Mesenchymal stem cell (in vitro differentiated cells and primary cell): ENCODE results near the gene TTC13.
A peak's percentile ranks its signal among the peaks of the same experiment; 100 is the strongest.

Experiments
- DNase-seq: peaks from one replicate; pipeline ENCODE4 v3.0.0-alpha.2; 2013
- H2AFZ ChIP-seq: one replicate; pipeline ENCODE4 v1.6.1; 2013; ENCODE audit warnings: low read depth, mild to moderate bottlenecking, control low read depth, inconsistent platforms, low read length, moderate library complexity
- H2AK5ac ChIP-seq: 2 replicates; pipeline ENCODE4 v1.6.1; 2013; ENCODE audit warnings: low read length, moderate library complexity, mild to moderate bottlenecking, inconsistent platforms; ENCODE audit not compliant: severe bottlenecking
- H2BK120ac ChIP-seq: one replicate; pipeline ENCODE4 v1.6.1; 2013; ENCODE audit warnings: low read depth, mild to moderate bottlenecking, inconsistent platforms, low read length, moderate library complexity
- H2BK12ac ChIP-seq, 2 experiments: one replicate each; pipeline ENCODE4 v1.6.1; 2013; ENCODE audit warnings: inconsistent platforms in 2 of 2, low read length in 2 of 2, mild to moderate bottlenecking in 2 of 2, moderate library complexity in 2 of 2, control low read depth in 1 of 2
- H2BK15ac ChIP-seq: one replicate; pipeline ENCODE4 v1.6.1; 2013; ENCODE audit warnings: mild to moderate bottlenecking, low read depth, inconsistent platforms; ENCODE audit not compliant: poor library complexity, severe bottlenecking
- H2BK5ac ChIP-seq: 2 replicates; pipeline ENCODE4 v1.6.1; 2013; ENCODE audit warnings: low read depth, mild to moderate bottlenecking, low read length, control low read depth, inconsistent platforms; ENCODE audit not compliant: poor library complexity, severe bottlenecking
- H3K14ac ChIP-seq, 2 experiments: one replicate each; pipeline ENCODE4 v1.6.1; 2013; ENCODE audit warnings: inconsistent platforms in 2 of 2, low read length in 2 of 2, control low read depth in 1 of 2, mild to moderate bottlenecking in 1 of 2, moderate library complexity in 1 of 2
- H3K18ac ChIP-seq, 2 experiments: one replicate each; pipeline ENCODE4 v1.6.1; 2013; ENCODE audit warnings: inconsistent platforms in 2 of 2, low read length in 2 of 2, control low read depth in 1 of 2, low read depth in 1 of 2, mild to moderate bottlenecking in 1 of 2
- H3K23ac ChIP-seq, 2 experiments: one replicate each; pipeline ENCODE4 v1.6.1; 2013; ENCODE audit warnings: inconsistent platforms in 2 of 2, low read length in 2 of 2, mild to moderate bottlenecking in 2 of 2, moderate library complexity in 2 of 2, control low read depth in 1 of 2
- H3K27ac ChIP-seq: 2 replicates; pipeline ENCODE4 v1.5.1; 2013; ENCODE audit warnings: mild to moderate bottlenecking, moderate library complexity, low read length, control low read depth, inconsistent platforms; ENCODE audit not compliant: poor library complexity, severe bottlenecking
- H3K27me3 ChIP-seq, 2 experiments: 2 replicates each; pipeline versions ENCODE4 v1.6.1 to v1.7.0; 2013; ENCODE audit warnings: low read length in 2 of 2, mild to moderate bottlenecking in 2 of 2, moderate library complexity in 2 of 2, control low read depth in 1 of 2, inconsistent platforms in 1 of 2; ENCODE audit not compliant: control insufficient read depth in 1 of 2, insufficient read depth in 1 of 2
- H3K36me3 ChIP-seq, 2 experiments: 2 replicates each; pipeline versions ENCODE4 v1.6.1 to v1.7.0; 2013; ENCODE audit warnings: low read length in 2 of 2, control low read depth in 1 of 2, inconsistent platforms in 1 of 2, low read depth in 1 of 2, mild to moderate bottlenecking in 1 of 2; ENCODE audit not compliant: insufficient read depth in 2 of 2, control insufficient read depth in 1 of 2
- H3K4ac ChIP-seq, 2 experiments: one replicate each; pipeline ENCODE4 v1.6.1; 2013; ENCODE audit warnings: inconsistent platforms in 2 of 2, low read length in 2 of 2, mild to moderate bottlenecking in 2 of 2, moderate library complexity in 2 of 2, control low read depth in 1 of 2, low read depth in 1 of 2
- H3K4me1 ChIP-seq: 2 replicates; pipeline ENCODE4 v1.6.1; 2013; ENCODE audit warnings: low read depth, low read length, control low read depth; ENCODE audit not compliant: control insufficient read depth, insufficient read depth
- H3K4me2 ChIP-seq: 2 replicates; pipeline ENCODE4 v1.6.1; 2013; ENCODE audit warnings: low read length, mild to moderate bottlenecking, inconsistent platforms; ENCODE audit not compliant: poor library complexity, severe bottlenecking
- H3K4me3 ChIP-seq, 2 experiments: 2 replicates each; pipeline versions ENCODE4 v1.5.1 to v1.7.0; 2013; ENCODE audit warnings: low read length in 2 of 2, mild to moderate bottlenecking in 2 of 2, control low read depth in 1 of 2, low read depth in 1 of 2; ENCODE audit not compliant: insufficient read depth in 1 of 2
- H3K79me1 ChIP-seq: replicated peaks from 2 replicates; pipeline ENCODE4 v1.6.1; 2013; ENCODE audit warnings: mild to moderate bottlenecking, control low read depth, low read length, inconsistent platforms; ENCODE audit not compliant: poor library complexity, severe bottlenecking
- H3K9ac ChIP-seq: 2 replicates; pipeline ENCODE4 v1.7.0; 2013; ENCODE audit warnings: mild to moderate bottlenecking, low read length, moderate library complexity
- H3K9me3 ChIP-seq: 2 replicates; pipeline ENCODE4 v1.7.0; 2013; ENCODE audit warnings: mild to moderate bottlenecking, low read length; ENCODE audit not compliant: control insufficient read depth
- H4K8ac ChIP-seq: one replicate; pipeline ENCODE4 v1.6.1; 2013; ENCODE audit warnings: inconsistent platforms, mild to moderate bottlenecking, low read length, moderate library complexity
- H4K91ac ChIP-seq: one replicate; pipeline ENCODE4 v1.6.1; 2013; ENCODE audit warnings: mild to moderate bottlenecking, low read length, inconsistent platforms
- WGBS: methylation state at CpG from one replicate; pipeline ENCODE4 v1.1.7; 2013; ENCODE audit warnings: mixed read lengths; 5-methylcytosine and 5-hydroxymethylcytosine counted together

The TTC13 gene

DNA sequence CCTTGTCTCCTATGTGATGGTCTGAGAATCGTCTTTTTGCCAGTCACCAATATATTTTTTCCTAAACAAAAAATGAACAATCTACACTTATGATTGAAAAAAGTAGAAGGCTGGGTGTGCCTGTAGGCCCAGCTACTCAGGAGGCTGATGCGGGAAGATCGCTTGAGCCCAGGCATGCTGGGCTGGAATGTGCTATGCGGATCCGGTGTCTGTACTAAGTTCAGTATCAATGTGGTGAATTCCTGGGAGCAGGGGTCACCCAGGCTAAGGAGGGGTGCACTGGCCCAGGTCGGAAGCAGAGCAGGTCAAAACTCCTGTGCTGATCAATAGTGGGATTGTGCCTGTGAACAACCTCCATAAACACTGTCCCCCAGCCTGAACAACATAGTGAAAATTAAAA, 84.6 kb downstream of the TTC13 start:
- H2BK120ac ChIP-seq = no peak overlapping the region
- no peaks in the 10 kb centered on the region for H3K36me3 ChIP-seq
- H2AK5ac ChIP-seq = no peak overlapping the region
- WGBS = 95% methylated on average over 5 of the region's 6 CpGs
- no peaks in the 10 kb centered on the region for H3K9me3 ChIP-seq
- H4K91ac ChIP-seq = no peak overlapping the region
- no peak overlapping the region for H3K4ac ChIP-seq
- H4K8ac ChIP-seq = no peak overlapping the region
- no peak overlapping the region for H2AFZ ChIP-seq
- no peak overlapping the region for H3K23ac ChIP-seq
- no peaks in the 10 kb centered on the region for H3K27me3 ChIP-seq
- H2BK5ac ChIP-seq = no peak overlapping the region
- H3K27ac ChIP-seq = no peak overlapping the region
- no peaks in the 10 kb centered on the region for H3K4me1 ChIP-seq
- no peak overlapping the region for H3K14ac ChIP-seq
- H3K9ac ChIP-seq = no peak overlapping the region
- no peaks in the 10 kb centered on the region for H3K79me1 ChIP-seq
- H2BK12ac ChIP-seq = no peak overlapping the region
- H3K18ac ChIP-seq = no peak overlapping the region
- DNase-seq = no peak
- H2BK15ac ChIP-seq = no peak overlapping the region
- H3K4me3 ChIP-seq = no peak overlapping the region
- H3K4me2 ChIP-seq = no peak overlapping the region

DNA sequence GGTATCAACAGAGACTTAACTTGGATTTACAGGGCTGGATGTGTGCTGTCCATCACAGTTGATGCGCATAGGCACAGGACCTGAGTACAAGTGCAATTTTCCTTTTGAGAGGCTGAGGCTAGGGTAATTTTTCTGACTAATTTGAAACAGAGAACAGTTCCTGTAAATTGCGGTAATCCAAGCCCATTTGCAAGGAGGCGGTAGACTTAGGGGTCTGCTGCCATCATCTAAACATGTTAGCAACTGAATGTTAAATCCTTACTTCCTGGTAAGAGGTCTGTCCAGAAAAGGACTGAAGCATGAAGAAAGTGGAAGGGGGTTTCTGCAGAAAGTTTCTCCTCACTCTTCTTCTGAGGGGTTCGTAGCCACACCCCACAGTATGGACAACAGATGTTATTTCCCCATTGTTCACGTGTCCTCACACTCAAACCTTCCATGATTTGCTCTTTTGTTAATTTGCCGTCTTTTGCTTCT, 86.6 kb downstream of the TTC13 start:
- H3K18ac ChIP-seq = no peak overlapping the region
- DNase-seq = no peak
- H4K8ac ChIP-seq = no peak overlapping the region
- no peak overlapping the region for H3K4me3 ChIP-seq
- H3K27me3 ChIP-seq = no peaks in the 10 kb centered on the region
- H3K4me1 ChIP-seq = no peaks in the 10 kb centered on the region
- no peak overlapping the region for H2AFZ ChIP-seq
- no peak overlapping the region for H2BK120ac ChIP-seq
- H3K9me3 ChIP-seq = no peaks in the 10 kb centered on the region
- H3K27ac ChIP-seq = no peak overlapping the region
- no peak overlapping the region for H4K91ac ChIP-seq
- H3K36me3 ChIP-seq = no peaks in the 10 kb centered on the region
- no peak overlapping the region for H2AK5ac ChIP-seq
- no peak overlapping the region for H3K4ac ChIP-seq
- H2BK5ac ChIP-seq = no peak overlapping the region
- H3K14ac ChIP-seq = no peak overlapping the region
- 95% methylated on average over 5 of the region's 6 CpGs for WGBS
- H3K4me2 ChIP-seq = no peak overlapping the region
- no peak overlapping the region for H3K9ac ChIP-seq
- no peaks in the 10 kb centered on the region for H3K79me1 ChIP-seq
- no peak overlapping the region for H2BK12ac ChIP-seq
- peak overlapping the region; percentile 2 for H2BK15ac ChIP-seq
- H3K23ac ChIP-seq = no peak overlapping the region

DNA sequence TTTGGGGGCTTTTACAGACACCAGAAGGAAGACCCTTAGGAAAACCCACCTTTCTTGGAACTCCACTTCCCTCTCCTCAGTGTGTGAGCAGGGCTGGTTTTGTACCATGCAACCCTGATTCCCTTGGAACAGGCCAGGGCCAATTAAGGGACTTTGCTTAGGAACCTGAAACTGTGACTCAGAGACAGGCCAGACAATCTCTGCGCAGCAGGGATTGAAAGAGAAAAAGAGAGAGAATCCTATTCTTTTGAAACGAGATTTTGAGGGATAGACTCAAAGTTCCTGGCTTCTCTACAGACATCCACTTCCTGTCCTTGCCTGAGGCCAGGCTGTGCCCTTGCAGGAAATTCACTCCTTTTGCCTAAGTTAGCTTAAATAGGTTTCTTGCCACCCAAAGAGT, 87.2 kb downstream of the TTC13 start:
- H2AK5ac ChIP-seq = no peak overlapping the region
- no peak overlapping the region for H2BK120ac ChIP-seq
- H3K27me3 ChIP-seq = no peaks in the 10 kb centered on the region
- no peak overlapping the region for H3K4me3 ChIP-seq
- H4K8ac ChIP-seq = no peak overlapping the region
- H3K9ac ChIP-seq = no peak overlapping the region
- WGBS = 46% methylated on average over 2 of the region's 2 CpGs
- no peak overlapping the region for H3K27ac ChIP-seq
- no peak overlapping the region for H3K23ac ChIP-seq
- H4K91ac ChIP-seq = no peak overlapping the region
- no peak overlapping the region for H2BK12ac ChIP-seq
- H3K9me3 ChIP-seq = no peaks in the 10 kb centered on the region
- no peak overlapping the region for H2BK5ac ChIP-seq
- no peaks in the 10 kb centered on the region for H3K4me1 ChIP-seq
- H3K4me2 ChIP-seq = no peak overlapping the region
- no peak overlapping the region for H3K14ac ChIP-seq
- H3K18ac ChIP-seq = no peak overlapping the region
- H3K36me3 ChIP-seq = no peaks in the 10 kb centered on the region
- no peak for DNase-seq
- no peak overlapping the region for H2BK15ac ChIP-seq
- no peaks in the 10 kb centered on the region for H3K79me1 ChIP-seq
- no peak overlapping the region for H3K4ac ChIP-seq
- H2AFZ ChIP-seq = no peak overlapping the region

DNA sequence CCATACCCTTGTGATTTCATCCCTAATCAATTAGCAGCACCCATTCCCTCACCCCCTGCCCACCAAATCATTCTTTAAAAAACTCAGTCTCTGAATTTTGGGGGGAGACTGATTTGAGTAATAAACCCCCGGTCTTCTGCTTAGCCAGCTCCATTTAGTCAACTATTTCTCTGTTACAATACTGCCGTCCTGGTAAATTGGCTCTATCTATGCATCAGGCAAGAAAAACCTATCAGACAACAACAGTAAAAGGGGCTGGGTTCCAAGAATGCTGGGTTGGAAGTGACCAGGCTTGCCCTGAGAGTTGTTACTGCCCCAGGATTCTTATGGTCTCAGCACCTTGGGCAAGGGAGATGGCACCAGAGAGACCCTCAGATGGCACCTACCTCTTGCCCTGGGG, 94.0 kb downstream of the TTC13 start:
- no peaks in the 10 kb centered on the region for H3K4me1 ChIP-seq

More for the DNA sequence above, 94.0 kb downstream of the TTC13 start:
- no peak overlapping the region for H3K4me3 ChIP-seq
- no peak overlapping the region for H4K8ac ChIP-seq
- peaks cover 8% of the 10 kb centered on the region for H3K9me3 ChIP-seq
- WGBS = 91% methylated on average over 2 of the region's 2 CpGs
- no peak overlapping the region for H3K18ac ChIP-seq
- no peak overlapping the region for H2BK15ac ChIP-seq
- no peak overlapping the region for H2BK12ac ChIP-seq
- no peak overlapping the region for H2AFZ ChIP-seq
- no peak overlapping the region for H3K4ac ChIP-seq
- no peaks in the 10 kb centered on the region for H3K79me1 ChIP-seq
- H2BK5ac ChIP-seq = no peak overlapping the region
- no peak overlapping the region for H3K4me2 ChIP-seq
- H3K9ac ChIP-seq = no peak overlapping the region
- H3K27me3 ChIP-seq = peaks cover 19 to 28% of the 10 kb centered on the region in 2 experiments
- H3K23ac ChIP-seq = peak overlapping the region in 1 of 2 experiments; percentile 9
- H2AK5ac ChIP-seq = no peak overlapping the region
- H3K27ac ChIP-seq = no peak overlapping the region
- H2BK120ac ChIP-seq = no peak overlapping the region
- H3K14ac ChIP-seq = no peak overlapping the region
- H3K36me3 ChIP-seq = no peaks in the 10 kb centered on the region
- no peak overlapping the region for H4K91ac ChIP-seq
- DNase-seq = no peak
